HG02642 (cell line): Measurements from ENCODE around the gene ZSCAN21.

Source experiments
- ATAC-seq: cut with Tn5 transposase; IDR thresholded peaks from one replicate; pipeline ENCODE4 v1.9.1; 2021; ENCODE audit warnings: mild to moderate bottlenecking; ENCODE audit not compliant: unreplicated experiment, poor library complexity

The ZSCAN21 gene

GRCh38 chr7:100093498-100093897, 43.9 kb downstream of the ZSCAN21 start:
- no peak for ATAC-seq

- no peak for ATAC-seq
Measured at GRCh38 chr7:100093925-100094486, 44.4 kb downstream of the ZSCAN21 start.

GRCh38 chr7:100095289-100095688, 45.7 kb downstream of the ZSCAN21 start:
- no peak for ATAC-seq

- no peak for ATAC-seq
Measured at GRCh38 chr7:100095704-100096103, 46.1 kb downstream of the ZSCAN21 start.

- no peak for ATAC-seq
Measured at GRCh38 chr7:100098913-100099312, 49.3 kb downstream of the ZSCAN21 start.

- ATAC-seq, result no peak
Measured at GRCh38 chr7:100099452-100099851, 49.9 kb downstream of the ZSCAN21 start.

GRCh38 chr7:100100420-100101015, 50.9 kb downstream of the ZSCAN21 start:
- peak; percentile 73 for ATAC-seq

- ATAC-seq, result peak; percentile 85
Measured at GRCh38 chr7:100101016-100101862, 51.7 kb downstream of the ZSCAN21 start, which contains the start of the genes AP4M1 and MCM7. Gene AP4M1 (plus strand): TSS chr7:100101643. CDS start chr7:100101715, 72 bp downstream. Gene MCM7 (minus strand): TSS chr7:100101397. CDS start chr7:100101294, 103 bp downstream.

- no peak for ATAC-seq
Measured at GRCh38 chr7:100102950-100103840, 53.6 kb downstream of the ZSCAN21 start.

- ATAC-seq, result no peak
Measured at GRCh38 chr7:100105534-100105933, 56.0 kb downstream of the ZSCAN21 start.

- ATAC-seq, result no peak
Measured at GRCh38 chr7:100106633-100107032, 57.1 kb downstream of the ZSCAN21 start.

- no peak for ATAC-seq
Measured at GRCh38 chr7:100107125-100107737, 57.7 kb downstream of the ZSCAN21 start.

GRCh38 chr7:100107890-100108289, 58.3 kb downstream of the ZSCAN21 start:
- ATAC-seq, result no peak

- no peak for ATAC-seq
Measured at GRCh38 chr7:100109521-100110163, 60.1 kb downstream of the ZSCAN21 start.

- no peak for ATAC-seq
Measured at GRCh38 chr7:100111156-100111555, 61.6 kb downstream of the ZSCAN21 start.

GRCh38 chr7:100111914-100112313, 62.3 kb downstream of the ZSCAN21 start:
- ATAC-seq, result no peak
